ENCODE measurements around the gene FUZ.
A peak's percentile ranks its signal among the peaks of the same experiment; 100 is the strongest.

FUZ gene

DNA sequence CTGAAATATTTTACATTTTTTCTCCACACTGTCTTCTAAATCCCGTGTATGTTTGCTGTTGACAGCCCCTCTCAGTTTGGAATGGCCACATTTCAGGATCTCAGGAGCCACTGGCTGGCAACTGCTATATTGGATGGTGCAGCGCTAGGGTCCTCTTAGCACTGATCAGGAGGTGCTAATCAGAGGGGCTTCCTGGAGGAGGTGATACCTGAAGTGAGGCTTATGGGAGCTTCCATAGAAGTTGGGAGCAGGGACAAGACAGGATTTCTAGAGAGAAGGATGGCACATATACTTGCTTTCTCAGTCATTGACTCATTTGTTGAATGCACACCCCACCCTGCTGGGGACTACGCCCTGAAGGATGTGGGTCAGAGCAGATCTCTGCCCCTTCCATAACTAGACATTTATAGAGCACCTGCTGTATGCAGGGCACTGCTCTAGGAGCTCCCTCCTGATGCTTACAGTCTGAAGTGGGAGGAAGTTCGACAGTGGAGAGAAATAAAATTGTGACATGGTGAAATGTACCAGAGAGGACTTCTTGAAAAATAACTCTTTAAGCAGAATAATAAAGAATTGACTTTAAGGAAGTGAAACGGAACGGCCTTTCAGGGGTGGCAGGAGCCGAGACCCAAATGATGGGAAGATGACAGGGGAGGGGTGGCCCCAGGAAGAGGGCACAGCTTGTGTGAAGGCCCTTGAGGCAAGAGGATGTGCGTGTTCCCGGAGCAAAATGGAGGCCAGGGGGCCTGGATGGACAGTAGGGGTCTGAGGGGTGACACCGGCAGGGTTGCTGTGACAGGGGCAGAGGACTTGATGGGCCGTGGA lies 33.1 kb downstream of the FUZ start:
- peak; percentile 53 to 62 (median 56) for DNase-seq

- no peak for DNase-seq
Observed at GRCh38 chr19:49776371-49776764, 36.7 kb downstream of the FUZ start.

GRCh38 chr19:49775742-49776370 lies 37.2 kb downstream of the FUZ start:
- DNase-seq = no peak

DNA sequence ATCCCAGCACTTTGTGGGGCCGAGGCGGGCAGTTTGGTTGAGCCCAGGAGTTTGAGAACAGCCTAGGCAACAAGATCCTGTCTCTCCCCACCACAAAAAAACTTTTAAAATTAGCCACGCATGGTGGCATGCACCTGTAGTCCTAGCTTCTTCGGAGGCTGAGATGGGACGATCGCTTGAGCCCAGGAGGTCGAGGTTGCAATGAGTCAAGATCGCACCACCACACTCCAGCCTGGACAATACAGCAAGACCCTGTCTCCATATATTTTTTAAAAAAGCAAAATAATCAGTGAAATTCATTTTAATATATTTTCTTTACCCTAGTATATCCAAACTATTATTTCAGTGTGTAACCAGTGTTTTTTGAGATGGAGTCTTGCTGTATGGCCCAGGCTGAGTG lies 38.1 kb downstream of the FUZ start:
- no peak for DNase-seq

DNA sequence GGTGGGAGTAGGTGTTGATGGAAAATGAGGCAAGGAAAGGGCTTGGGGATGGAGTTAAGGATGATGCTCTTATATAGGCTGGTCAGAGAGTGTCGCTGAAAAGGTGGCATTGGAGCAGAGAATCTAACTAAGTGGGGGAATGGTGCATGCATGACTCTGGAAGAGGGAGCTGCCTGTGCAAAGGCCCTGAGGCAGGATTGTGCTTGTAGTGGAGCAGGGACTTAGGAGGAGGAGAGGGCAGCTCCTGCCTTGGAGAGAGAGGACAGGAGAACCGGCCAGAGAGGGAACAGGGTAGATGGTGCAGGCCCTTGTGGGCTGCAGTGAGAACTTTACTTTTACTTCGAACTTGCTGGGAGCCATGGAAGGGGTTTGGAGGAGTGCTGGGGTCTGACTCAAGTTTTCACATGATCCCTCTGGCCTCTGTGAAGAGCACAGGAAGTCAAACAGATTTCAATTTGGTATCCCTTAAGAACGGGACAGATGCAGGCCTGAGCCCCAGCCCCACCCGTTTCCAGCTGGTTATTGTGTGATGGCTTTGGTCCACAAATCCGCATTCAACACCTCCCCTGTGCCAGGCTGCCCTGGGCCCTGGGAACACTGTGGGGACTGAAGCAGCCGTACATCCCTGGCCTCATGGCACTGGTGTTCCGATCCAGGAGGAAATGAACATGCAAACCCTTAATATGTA lies 39.3 kb downstream of the FUZ start:
- DNase-seq = no peak

- DNase-seq = no peak
Observed at GRCh38 chr19:49772850-49773432, 40.2 kb downstream of the FUZ start.

DNA sequence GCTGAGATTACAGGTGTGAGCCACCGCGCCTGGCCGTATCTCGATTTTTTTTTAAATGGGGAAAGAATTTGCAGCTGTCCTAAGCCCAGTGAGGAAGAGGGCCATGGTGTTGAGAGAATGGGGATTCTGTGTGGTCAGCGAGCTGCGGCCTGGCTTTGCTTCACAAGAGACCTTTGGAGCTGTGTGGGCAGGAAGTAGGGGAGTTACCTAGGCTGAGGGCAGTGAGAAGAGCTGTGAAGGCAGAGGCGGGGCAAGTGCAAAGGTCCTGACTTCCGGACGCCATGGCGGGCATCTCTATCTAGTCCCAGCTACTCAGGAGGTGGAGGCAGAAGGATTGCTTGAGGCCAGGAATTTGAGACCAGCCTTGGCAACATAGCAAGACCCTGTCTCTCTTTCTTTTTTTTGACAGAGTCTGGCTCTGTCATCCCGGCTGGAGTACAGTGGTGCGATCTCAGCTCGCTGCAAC lies 41.4 kb downstream of the FUZ start:
- no peak for DNase-seq

DNA sequence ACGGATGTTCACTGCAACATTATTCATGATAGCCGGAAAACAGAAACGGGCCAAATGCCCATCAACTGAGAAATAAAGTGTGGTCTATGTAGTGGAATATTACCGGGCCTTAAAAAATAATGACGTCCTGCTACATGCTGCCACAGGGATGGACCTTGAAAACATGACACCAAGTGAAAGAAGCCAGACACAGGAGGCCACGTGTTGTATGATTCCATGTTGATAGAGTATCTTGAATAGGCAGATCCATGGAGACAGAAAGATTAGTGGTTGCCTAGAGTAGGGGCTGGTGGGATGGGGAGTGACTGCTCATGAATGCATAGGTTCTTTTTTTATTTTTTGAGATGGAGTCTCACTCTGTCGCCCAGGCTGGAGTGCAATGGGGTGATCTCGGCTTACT lies 42.6 kb downstream of the FUZ start:
- no peak for DNase-seq

DNA sequence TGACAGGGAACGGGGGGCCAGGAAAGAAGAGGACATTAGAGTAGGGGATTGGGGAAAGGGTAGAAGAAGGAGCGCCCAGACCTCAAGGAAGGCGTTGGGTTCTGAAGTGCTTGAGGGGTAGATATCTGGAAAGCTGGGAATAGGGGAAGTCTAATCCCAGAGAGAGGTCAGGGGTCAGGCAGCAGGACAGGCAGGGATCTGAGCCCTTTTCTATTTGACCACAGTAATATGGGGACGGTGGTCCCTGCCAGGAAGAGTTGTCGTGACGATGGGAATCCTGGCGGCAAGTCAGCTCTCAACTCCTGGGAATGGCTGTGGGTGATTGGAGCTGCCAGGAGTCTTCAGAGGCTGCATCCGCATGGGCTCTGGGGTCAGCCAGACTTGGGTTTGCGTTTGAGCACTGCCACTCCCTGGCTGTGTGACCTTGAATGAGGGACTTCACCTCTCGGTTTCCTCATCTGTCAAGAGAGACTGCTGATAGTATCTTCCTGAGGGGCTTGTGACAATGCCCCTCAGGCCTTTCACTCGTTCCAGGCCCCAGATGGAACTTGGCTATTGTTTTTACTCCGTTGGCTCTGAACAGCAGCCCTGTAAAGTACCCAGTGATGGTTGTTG lies 45.0 kb downstream of the FUZ start:
- no peak for DNase-seq

- DNase-seq = peak in 2 of 3 donors; percentile 20 to 23
Observed at GRCh38 chr19:49767381-49767780, 45.7 kb downstream of the FUZ start.

DNA sequence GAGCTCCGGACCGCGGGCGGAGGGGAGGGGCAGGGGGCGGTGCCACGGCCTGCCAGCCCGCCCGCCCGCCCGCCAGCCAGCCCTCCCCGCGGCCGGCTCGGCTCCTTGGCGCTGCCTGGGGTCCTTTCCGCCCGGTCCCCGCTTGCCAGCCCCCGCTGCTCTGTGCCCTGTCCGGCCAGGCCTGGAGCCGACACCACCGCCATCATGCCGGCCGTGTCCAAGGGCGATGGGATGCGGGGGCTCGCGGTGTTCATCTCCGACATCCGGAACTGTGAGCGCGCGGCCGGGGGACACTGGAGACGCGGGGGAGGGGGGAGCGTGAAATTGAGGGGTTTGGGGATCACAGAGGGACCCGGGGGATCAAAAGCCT lies 46.2 kb downstream of the FUZ start, which contains the start of gene AP2A1:
TSS of gene AP2A1 (plus strand) at position 72 of the 370 bp plus-strand sequence. CDS start at position 205, 133 bp downstream.
- DNase-seq = no peak

GRCh38 chr19:49766007-49766929 lies 46.8 kb downstream of the FUZ start:
- peak; percentile 99 to 100 (median 100) for DNase-seq

DNA sequence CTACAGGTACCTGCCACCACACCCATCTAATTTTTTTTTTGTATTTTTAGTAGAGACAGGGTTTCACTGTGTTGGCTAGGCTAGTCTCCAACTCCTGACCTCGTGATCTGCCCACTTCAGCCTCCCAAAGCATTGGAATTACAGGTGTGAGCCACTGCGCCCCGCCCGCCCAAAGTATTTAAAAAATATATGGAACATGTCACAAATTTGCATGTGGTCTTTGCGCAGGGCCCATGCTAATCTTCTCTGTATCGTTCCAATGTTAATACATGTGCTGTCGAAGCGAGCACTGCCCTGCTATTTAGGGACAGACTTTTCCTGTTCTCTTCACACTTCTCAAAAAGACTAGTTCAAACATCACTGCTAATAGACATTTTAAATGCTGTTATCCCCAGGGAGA lies 48.8 kb downstream of the FUZ start:
- DNase-seq = no peak

- no peak for DNase-seq
Observed at GRCh38 chr19:49763230-49763629, 49.9 kb downstream of the FUZ start, which contains the start of gene TSKS. TSS of gene TSKS (minus strand) at chr19:49763306. CDS start at chr19:49763247, 59 bp downstream.

- peak in 2 of 3 donors; percentile 32 to 53 for DNase-seq
Observed at GRCh38 chr19:49761625-49762311, 51.3 kb downstream of the FUZ start.

DNA sequence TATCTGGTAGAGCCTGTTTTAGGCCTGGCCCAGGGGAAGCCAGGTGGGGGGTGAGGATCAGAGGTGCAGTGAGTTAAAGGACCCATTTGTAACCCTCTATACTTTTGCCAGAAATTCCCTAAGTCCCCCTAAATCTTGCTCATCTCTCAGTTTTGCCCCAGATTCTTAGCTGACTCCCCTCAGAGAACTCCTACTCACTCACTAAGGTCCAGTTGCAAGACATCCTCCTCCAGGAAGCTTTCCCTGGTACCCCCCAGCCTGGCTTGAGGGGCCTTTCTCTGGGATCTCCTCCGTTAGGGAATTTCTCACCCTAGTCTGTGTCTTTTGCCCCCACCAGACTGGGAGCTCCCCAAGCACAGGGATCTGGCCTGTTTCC lies 51.9 kb downstream of the FUZ start:
- DNase-seq = no peak

DNA sequence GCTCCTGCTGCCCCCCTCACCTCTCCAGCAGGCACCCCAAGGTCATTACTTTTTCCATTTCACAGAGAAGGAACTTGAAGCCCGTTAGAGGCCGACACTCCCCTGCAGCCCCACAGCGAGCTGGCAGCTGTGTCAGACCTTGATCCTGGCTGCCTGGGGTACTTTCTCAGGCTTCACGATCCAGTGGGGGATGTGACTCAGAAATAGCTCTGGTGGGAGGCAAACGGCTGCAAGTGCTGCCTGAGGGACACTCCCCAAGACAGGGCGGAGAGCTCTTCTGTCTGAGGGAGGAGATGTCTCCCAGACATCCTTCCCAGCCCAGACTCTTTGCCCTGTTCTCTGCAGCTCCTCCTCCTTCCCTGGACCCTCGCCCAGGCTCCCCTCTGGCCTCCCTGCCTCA lies 54.8 kb downstream of the FUZ start:
- peak in 1 of 3 donors; percentile 15 for DNase-seq

Measured in suppressor macrophage treated with lipopolysaccharide for 1 hour (primary cell).